ENCODE results near the gene MEIKIN.

DNA sequence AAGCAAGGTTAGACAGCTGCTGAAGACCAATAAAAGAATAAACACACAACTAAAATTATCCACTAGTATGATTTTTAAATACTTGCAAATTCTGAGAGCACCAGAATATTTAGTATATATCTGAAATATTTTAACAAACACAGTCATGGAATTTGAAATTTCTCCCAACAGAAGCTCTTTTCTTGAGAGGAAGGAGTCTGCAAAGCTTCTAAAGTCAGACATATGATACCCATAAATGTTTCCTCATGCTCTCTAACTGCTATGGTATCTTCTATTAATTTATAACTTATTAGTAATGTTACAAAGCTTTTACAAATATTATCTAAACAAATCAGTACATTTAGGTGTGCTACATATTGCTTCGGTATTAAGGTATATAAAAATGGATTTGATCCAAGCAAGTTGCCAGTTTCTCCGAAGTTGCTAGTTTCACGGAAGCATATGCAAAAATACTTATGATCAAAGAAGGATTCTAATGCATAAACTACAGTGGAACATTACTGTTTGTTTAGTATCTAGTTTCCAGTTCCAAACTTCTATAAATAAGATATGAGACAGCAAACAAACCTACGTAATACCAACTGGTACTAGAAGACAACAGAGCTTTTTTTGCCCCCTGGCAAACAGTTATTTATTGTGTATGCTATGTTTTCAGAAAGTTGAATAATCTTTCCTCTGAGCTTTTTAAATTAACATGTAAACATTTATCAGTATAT is 170.7 kb downstream of the MEIKIN start:
- TF ChIP-seq, protein P1, sequence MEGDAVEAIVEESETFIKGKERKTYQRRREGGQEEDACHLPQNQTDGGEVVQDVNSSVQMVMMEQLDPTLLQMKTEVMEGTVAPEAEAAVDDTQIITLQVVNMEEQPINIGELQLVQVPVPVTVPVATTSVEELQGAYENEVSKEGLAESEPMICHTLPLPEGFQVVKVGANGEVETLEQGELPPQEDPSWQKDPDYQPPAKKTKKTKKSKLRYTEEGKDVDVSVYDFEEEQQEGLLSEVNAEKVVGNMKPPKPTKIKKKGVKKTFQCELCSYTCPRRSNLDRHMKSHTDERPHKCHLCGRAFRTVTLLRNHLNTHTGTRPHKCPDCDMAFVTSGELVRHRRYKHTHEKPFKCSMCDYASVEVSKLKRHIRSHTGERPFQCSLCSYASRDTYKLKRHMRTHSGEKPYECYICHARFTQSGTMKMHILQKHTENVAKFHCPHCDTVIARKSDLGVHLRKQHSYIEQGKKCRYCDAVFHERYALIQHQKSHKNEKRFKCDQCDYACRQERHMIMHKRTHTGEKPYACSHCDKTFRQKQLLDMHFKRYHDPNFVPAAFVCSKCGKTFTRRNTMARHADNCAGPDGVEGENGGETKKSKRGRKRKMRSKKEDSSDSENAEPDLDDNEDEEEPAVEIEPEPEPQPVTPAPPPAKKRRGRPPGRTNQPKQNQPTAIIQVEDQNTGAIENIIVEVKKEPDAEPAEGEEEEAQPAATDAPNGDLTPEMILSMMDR (IDR thresholded peaks at IDR 0.05; ENCODE audit: low read depth, low read length), result no peak
- TF ChIP-seq EZH2phosphoT487 (IDR thresholded peaks at IDR 0.05; ENCODE audit: low read depth), result no peak
